ENCODE measurements around the gene WDR27. TPM values are rescaled to one million over a fixed set of nuclear protein-coding genes. Genes with fewer than 3 reads are reported as not detected.

WDR27 gene
- total and polyA plus RNA-seq, 2 experiments from 2014 or later, result 54.4 to 83.0 TPM

- H3K27me3 ChIP-seq, result no peaks in the 10 kb centered on the region
- peaks cover 13% of the 10 kb centered on the region for H3K36me3 ChIP-seq
- H3K27ac ChIP-seq, result no peak overlapping the region
- TF ChIP-seq CTCF (IDR thresholded peaks at IDR 0.05; ENCODE audit: low read depth, low read length), result no peak
- no peak for DNase-seq (ENCODE audit: low read depth in 1 of 2, low spot score in 1 of 2)
- H3K4me1 ChIP-seq (ENCODE audit: low read depth), result no peaks in the 10 kb centered on the region
- H3K9me3 ChIP-seq (ENCODE audit: low read depth), result no peaks in the 10 kb centered on the region
- no peak overlapping the region for H3K4me3 ChIP-seq
Measured at GRCh38 chr6:169668203-169668847, 33.5 kb downstream of the WDR27 start.

- DNase-seq (ENCODE audit: low read depth in 1 of 2, low spot score in 1 of 2), result no peak
- Histone ChIP-seq H3K36me3 (peaks cover 13% of the 10 kb centered on the region), H3K4me1 (ENCODE audit: low read depth) (no peaks in the 10 kb centered on the region)
Measured at GRCh38 chr6:169667716-169668115, 34.1 kb downstream of the WDR27 start.

DNA sequence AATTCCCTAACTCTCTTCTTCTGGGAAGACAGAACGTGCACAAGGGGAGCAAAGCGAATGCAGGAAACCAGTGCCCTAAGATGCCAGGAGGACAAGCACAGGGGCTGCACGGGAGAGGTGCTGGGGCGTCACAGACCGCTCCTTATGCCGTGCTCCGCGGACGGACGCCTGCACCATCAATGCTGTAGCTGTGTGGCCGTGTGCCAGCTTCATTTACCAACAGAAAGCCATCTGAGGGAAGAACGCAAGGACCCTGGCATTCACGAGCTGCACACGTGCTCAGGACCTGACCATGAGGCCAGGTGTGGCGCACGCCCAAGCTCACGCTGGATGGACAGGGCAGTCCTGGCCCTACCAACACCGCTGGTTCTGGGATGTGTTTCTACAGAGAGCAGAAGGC, 35.4 kb downstream of the WDR27 start:
- Histone ChIP-seq H3K27ac (no peak overlapping the region), H3K9me3 (ENCODE audit: low read depth) (no peaks in the 10 kb centered on the region), H3K36me3 (peaks cover 12% of the 10 kb centered on the region), H3K4me3 (no peak overlapping the region), H3K4me1 (ENCODE audit: low read depth) (no peaks in the 10 kb centered on the region), H3K27me3 (no peaks in the 10 kb centered on the region)
- DNase-seq (ENCODE audit: low read depth in 1 of 2, low spot score in 1 of 2), result no peak
- TF ChIP-seq CTCF (IDR thresholded peaks at IDR 0.05; ENCODE audit: low read depth, low read length), result no peak

More at GRCh38 chr6:169667716-169668115, 34.1 kb downstream of the WDR27 start:
- Histone ChIP-seq H3K27ac (no peak overlapping the region), H3K27me3 (no peaks in the 10 kb centered on the region), H3K4me3 (no peak overlapping the region), H3K9me3 (ENCODE audit: low read depth) (no peaks in the 10 kb centered on the region)
- TF ChIP-seq CTCF (IDR thresholded peaks at IDR 0.05; ENCODE audit: low read depth, low read length), result no peak

GRCh38 chr6:169665289-169665688, 36.5 kb downstream of the WDR27 start:
- Histone ChIP-seq H3K27ac (no peak overlapping the region), H3K27me3 (no peaks in the 10 kb centered on the region), H3K4me3 (no peak overlapping the region), H3K9me3 (ENCODE audit: low read depth) (no peaks in the 10 kb centered on the region), H3K36me3 (peaks cover 12% of the 10 kb centered on the region), H3K4me1 (ENCODE audit: low read depth) (no peaks in the 10 kb centered on the region)
- DNase-seq (ENCODE audit: low read depth in 1 of 2, low spot score in 1 of 2), result no peak
- no peak for TF ChIP-seq CTCF (IDR thresholded peaks at IDR 0.05; ENCODE audit: low read depth, low read length)

GRCh38 chr6:169664227-169664626, 37.6 kb downstream of the WDR27 start:
- Histone ChIP-seq H3K4me3 (no peak overlapping the region), H3K36me3 (peaks cover 12% of the 10 kb centered on the region), H3K4me1 (ENCODE audit: low read depth) (no peaks in the 10 kb centered on the region), H3K27ac (no peak overlapping the region), H3K27me3 (no peaks in the 10 kb centered on the region), H3K9me3 (ENCODE audit: low read depth) (no peaks in the 10 kb centered on the region)
- no peak for TF ChIP-seq CTCF (IDR thresholded peaks at IDR 0.05; ENCODE audit: low read depth, low read length)
- DNase-seq (ENCODE audit: low read depth in 1 of 2, low spot score in 1 of 2), result no peak
